DMS79 treated with DMSO at 0.1 percent for 48 hours (cell line): ENCODE results near the gene PARVG.

Source experiments
- DNase-seq: peaks from one replicate; lab custom pipeline; 2025; lab: John Stamatoyannopoulos, UW

PARVG gene

DNA sequence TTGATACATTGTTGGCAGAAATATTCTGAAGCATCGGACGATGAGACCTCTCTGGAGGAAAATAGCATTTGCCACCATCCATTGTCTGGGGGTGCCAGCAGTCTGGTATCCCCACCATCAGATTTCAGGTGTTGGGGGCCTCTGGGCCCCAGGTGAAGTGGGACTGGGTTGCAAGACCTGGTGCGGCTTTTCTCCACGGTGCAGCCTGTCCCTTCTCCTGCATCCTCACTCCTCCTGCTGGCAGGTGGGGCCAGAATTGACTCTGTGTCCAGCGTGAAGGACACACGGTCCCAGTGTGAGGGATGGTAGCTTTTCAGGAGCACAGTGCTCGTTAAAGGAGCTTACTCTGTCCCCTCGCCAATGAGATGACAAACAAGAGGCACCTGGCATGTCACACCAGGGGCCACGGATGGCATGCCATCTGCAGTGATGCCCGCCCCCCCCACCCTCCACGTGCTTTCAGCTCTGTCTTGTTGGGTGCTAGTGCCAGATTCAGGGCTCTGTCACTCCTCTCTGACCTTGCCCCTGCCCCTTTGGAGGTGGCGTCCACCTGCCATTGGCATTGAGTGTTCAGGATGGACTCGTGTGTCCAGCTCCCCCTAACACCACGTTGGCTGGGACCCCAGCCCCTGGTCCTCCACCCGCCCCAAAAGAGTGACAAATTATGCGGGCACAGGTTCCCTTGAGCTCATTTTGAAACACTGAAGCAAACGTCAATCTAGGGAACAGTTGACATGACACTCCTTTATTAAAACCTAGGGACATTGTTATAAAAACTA is 62.4 kb downstream of the PARVG start:
- no peak for DNase-seq

DNA sequence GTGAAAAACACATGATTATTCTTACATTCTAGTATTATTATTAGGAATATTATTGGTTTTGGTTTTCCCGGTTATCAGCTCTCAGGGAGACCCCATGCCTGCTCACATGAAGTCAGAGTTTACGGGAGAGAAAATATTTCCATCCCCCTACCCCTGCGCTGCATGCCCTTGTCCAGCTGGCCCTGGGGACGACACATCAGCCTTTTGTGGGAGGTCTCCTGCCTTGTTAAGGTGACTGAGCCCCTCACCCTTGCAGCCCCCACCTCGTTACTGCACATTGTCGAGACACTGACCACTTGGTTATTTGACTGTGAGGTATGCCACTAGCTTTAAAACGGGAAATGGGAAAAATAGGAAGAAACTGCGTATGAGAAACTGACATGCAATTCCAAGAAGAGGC is 63.0 kb downstream of the PARVG start:
- DNase-seq: no peak

DNA sequence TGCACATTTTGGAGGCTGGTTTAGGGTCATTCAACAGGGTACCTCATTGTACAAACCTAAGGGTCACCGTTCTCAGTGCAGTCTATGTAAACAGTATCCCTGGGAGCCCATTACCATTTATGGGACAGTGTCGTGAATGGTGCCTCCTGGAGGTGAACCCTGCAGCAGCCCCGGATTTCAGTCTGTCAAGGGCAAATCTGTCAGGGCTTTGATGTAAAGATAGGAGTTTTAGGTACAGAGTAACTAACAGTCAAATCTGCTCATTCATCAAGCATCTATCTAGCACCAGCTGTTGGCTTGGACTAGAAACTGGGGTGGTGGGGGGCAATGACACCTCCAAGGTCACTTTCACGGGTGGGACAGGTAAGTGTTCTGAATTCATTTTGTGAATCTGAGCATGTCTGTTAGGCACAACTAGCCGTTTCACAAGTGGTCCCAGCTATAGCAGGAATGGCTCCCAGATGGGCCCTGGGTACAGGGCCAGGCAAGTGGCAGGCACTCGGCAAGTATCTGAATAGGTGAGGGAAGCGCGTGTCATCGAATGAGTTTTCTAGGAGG is 63.6 kb downstream of the PARVG start:
- no peak for DNase-seq

DNA sequence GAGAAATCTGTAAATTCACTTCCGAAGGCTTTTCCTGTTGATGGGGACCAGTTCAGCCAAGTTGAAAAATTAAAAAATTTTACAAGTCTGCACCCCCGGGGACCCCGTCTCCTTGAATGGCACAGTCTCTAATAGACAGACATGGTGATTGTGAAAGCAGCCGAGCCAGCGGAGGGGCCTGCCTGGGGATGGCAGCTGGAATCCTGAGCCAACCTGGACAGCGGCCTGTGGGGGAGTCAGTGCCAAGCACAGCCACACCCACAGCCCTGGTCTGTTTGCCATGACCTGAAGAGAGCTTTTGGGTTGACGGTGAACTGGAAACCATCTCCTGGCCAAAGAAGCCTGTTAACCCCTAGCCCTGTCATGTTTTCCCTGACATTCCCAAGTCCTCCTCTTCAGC is 64.7 kb downstream of the PARVG start:
- DNase-seq: no peak

DNA sequence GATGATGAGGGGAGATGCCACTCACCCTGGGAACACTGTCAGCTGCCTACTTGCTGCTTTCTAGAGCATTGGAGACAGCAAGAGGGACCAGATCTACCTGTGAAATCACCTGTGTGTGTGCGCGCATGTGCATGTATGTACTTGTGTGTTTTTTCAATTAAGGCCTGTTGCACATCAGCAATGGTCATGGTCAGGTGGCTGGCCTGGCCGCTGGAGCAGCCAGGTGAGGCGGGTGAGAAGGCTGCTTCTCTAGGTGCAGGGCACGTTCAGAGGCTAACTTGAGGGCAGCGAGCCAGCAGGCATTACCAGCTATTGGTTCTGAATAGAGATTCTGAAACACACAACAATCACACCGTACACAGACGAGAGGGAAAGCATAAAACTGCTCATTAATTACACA is 65.1 kb downstream of the PARVG start:
- no peak for DNase-seq

DNA sequence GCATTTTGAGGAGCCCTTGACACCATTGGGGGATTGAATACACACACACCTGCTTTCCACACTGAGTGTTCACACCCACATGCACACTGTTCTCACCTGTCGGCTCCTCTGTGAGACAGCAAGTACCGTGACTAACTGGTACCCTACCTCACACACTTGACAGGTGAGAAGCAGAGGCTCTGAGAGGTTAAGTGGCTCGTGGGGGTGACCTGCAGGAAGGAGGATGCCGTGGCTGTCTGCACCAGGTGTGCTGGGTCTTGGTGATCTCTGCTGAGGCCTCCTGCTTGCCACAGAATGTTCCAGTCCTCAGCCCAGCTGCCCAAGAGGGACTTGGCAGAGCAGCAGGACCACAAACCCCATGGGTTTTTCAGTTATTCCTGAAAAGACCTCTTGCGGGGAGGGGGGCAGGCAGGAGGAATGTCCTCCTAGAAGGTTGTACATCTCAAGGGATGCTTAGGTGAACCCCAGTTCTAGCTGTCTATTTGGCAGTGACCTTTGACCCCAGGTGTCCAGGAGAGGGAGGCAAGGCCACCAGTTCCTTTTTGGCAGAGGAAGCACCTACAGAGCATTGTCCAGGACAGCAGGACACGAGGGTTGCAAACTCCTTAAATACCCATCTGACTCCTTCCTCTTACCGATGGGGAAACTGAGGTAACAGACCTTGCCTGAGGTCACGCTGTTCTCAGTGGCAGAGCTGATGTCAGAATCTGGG is 66.0 kb downstream of the PARVG start:
- no peak for DNase-seq

DNA sequence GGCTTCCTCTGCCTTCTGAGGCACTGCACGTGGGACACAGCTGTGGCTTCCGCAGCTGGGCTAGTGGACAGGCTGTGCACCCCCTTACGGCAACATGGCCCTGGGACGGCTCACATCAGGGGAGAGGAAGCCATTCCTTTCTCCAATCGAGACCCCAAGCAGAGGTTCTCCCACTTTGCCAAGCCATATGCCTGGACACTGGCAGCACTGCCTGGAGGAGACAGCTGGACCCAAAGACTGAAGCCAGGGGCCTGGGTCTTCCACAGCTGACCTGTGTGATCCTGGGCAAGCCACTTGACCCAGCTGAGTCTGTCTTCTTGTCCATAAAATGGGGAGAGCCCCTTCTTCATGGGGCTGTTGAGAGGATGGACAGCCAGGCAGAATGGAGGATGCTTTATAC is 66.6 kb downstream of the PARVG start:
- no peak for DNase-seq

DNA sequence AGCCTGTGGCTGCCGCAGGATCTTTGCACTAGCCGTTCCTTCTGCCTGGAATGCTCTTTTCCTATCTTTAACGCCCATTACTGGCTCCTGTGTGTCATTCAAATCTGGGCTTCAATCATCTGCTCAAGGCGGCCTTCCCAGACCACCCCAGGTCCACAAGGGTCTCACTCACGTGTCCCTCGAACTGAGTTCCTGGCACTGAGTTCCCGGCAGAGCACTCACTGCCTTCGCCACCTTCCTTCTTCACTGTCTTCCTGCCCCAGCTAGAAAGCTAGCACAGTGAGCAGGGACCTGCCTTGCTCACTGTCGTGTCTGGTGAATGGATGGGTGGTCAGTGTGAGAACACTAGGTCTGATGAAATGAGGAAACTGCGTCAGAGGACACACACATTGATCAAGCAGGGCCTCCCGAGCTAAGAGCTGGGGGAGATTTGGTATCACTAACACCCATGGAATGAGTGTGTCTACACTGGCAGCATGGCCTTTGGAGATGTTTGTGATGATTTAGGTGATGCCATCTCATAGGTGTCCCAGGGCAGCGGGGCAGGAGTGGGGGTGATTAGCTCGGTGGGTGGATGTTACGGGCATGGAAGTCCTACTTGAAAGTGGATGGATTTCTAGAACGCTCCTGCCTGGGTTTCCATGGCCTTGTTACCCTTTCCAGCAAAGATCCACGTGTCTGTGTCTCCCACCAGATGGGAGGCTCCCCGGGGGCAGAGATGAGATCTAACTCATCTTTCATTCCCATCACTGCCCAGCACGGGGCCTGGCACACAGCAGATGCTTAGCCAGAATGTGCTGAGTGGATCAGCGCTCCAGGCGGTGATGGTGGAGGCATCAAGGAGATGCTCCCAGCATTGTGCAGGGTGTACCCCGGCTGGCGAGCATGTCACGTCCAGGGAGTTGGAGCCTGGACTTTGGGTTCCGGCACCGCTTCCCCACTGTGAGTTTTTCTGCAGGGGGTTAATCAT is 67.5 kb downstream of the PARVG start:
- DNase-seq: no peak

DNA sequence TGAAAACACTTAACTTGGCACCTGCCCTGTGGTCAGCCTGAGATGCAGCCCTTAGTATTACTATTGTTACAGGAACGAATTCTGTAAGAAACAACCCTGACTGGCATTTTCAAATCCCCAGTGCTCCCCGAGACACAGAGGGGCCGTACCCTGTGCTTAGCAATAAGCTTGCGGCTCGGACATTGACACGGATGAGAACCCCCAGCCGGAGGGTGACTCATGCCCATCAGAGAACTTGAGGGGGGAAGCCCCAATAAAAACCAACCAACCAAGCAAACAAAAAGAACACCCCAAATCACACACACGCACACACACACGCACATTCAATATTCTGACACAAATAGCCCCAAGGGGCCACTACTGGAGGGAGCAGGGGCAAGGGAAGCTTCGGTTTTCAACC is 68.2 kb downstream of the PARVG start:
- no peak for DNase-seq

DNA sequence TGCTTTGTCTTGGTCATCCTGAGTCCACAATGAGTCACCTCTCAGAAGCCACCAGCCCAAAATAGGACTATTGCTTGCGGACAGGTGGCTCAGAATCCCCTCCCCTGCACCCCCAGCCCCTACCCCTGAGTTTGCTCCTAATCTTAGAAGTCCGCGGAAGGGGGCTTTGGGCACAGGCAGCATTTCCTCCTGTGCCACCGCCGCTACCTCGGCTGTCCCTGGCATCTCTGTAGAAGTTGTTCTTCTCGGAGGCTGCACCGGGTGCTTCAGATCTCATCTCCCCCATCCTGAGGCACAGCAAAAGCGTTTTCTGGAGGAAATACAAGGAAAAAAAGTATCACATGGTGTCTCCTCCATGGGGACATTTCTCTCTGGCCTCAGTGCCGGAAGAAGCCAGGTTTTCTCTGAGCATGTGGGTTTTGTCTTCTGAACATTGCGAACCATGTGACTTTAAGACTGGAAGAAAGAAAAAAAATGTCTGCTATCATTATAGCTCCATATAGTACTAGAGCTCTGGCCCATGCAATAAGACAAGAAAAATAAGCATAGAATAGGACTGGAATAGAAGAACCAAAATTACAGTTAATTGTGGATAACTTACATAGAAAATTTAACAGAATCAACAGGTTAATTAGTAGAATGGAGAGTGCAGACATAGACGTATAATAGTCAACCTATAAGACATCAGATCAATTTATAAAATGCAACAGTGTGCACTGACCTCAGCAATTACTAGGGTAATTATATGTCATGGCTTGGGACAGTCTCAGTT is 68.8 kb downstream of the PARVG start:
- DNase-seq: no peak

DNA sequence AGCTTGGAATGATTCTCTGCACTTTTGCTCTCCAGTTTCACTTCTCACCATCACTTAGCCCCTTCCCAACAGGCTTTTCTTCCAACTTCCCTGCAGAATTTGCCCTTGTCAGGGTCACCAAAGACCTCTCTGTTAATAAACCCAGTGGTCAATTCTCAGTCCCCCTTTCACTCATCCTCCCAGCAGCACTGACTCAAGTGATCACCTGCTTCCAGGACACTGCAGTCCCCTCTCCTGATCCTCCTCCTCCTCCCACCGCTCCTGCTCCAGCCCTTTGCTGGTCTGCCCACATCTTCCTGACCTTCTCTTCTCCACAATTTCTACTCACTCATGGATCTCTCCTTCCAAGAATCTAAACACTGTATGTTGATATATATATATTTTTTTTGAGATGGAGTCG is 74.1 kb downstream of the PARVG start:
- DNase-seq: no peak

DNA sequence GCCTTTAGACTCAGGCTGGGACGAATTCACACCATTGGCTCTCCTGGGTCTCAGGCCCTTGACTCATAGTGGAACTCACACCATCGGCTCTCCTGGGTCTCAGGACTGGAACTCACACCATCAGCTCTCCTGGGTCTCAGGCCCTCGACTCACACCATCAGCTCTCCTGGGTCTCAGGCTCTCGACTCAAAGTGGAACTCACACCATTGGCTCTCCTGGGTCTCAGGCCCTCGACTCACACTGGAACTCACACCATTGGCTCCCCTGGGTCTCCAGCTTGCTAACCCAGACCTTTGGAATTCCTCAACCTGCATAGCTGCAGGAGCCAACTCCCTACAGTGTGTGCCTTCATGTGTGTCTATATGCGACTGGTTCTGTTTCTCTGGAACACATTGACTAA is 75.4 kb downstream of the PARVG start:
- DNase-seq: no peak

DNA sequence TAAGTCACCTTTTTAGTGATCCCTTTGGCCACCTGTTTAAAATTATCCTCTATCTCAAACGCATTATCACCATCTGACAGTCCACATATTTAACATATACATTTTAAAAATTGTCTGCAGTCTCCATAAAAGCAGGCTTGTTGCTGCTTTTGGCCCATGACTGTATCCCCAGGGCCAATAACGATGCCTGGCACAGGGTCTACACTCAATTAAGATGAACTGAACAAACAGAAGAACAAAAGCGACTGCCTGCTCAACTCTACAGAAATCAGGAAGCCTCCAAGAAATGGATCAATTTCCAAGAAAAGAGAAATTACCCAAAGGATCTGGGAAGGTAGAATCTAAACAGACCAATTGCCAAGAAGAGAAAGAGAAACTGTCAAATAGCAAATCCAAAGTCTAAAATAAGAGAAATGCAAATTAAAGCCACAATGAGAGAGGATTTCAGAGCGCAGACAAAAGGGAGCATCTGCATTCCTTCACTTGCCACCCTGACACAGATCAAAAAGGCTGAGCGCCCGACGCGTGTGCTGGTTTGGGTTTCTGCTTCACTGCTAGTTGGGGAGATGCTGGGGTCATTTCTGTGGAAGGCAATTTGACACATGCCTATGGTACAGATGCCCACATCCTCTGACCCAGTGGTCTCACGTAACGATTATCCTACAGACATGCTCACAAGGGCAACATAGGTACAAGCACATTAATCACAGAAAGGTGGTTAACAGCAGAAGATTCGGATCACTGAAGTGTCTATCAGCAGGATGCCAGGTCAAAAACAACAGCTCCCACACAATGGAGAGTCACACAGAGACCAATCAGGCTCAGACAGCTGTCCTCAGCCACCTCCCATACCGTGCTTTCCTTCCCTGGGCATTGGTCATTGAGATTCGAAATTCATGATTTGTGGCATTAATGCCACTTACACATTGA is 76.1 kb downstream of the PARVG start:
- DNase-seq: no peak
